Skeletal muscle satellite cell (primary cell): Measurements from ENCODE around the gene TCF19.
A peak's percentile ranks its signal among the peaks of the same experiment; 100 is the strongest.
"Not testable (repeated sequence)": the region's sequence is repeated elsewhere in the genome, so short reads cannot be mapped to it uniquely, and the experiment has no call there.

ENCODE experiments used
- H3K27me3 ChIP-seq: 2 replicates; pipeline ENCODE4 v1.7.0; 2013; ENCODE audit warnings: low read length; ENCODE audit not compliant: control insufficient read depth, insufficient read depth
- H3K36me3 ChIP-seq: 2 replicates; pipeline ENCODE4 v1.7.0; 2013; ENCODE audit warnings: mild to moderate bottlenecking, control low read depth, low read length; ENCODE audit not compliant: insufficient read depth
- H3K4me1 ChIP-seq: 2 replicates; pipeline ENCODE4 v1.7.0; 2013; ENCODE audit warnings: low read length; ENCODE audit not compliant: control insufficient read depth, insufficient read depth
- H3K4me2 ChIP-seq: 2 replicates; pipeline ENCODE4 v1.7.0; 2013; ENCODE audit warnings: mild to moderate bottlenecking, low read length
- H3K4me3 ChIP-seq: 2 replicates; pipeline ENCODE4 v1.7.0; 2013; ENCODE audit warnings: low read length
- H3K9ac ChIP-seq: 2 replicates; pipeline ENCODE4 v1.7.0; 2013; ENCODE audit warnings: mild to moderate bottlenecking, low read depth, low read length, moderate library complexity
- H3K9me3 ChIP-seq: replicated peaks from 2 replicates; pipeline ENCODE4 v1.7.0; 2013; ENCODE audit warnings: mild to moderate bottlenecking, control low read depth, low read length

TCF19 gene

GRCh38 chr6:31178143-31179041, 20.0 kb downstream of the TCF19 start:
- H3K36me3 ChIP-seq = no peaks in the 10 kb centered on the region
- no peaks in the 10 kb centered on the region for H3K9me3 ChIP-seq
- H3K4me3 ChIP-seq = no peak overlapping the region
- peaks cover 28% of the 10 kb centered on the region for H3K4me1 ChIP-seq
- H3K4me2 ChIP-seq = no peak overlapping the region
- no peaks in the 10 kb centered on the region for H3K27me3 ChIP-seq
- no peak overlapping the region for H3K9ac ChIP-seq

- Histone ChIP-seq H3K4me2 (no peak overlapping the region), H3K9ac (no peak overlapping the region), H3K36me3 (no peaks in the 10 kb centered on the region), H3K4me1 (peaks cover 26% of the 10 kb centered on the region), H3K9me3 (no peaks in the 10 kb centered on the region), H3K4me3 (no peak overlapping the region), H3K27me3 (no peaks in the 10 kb centered on the region)
Observed at GRCh38 chr6:31179042-31179386, 20.6 kb downstream of the TCF19 start.

- Histone ChIP-seq H3K4me1 (peaks cover 25% of the 10 kb centered on the region), H3K9ac (no peak overlapping the region), H3K4me3 (no peak overlapping the region), H3K27me3 (no peaks in the 10 kb centered on the region), H3K36me3 (no peaks in the 10 kb centered on the region), H3K4me2 (no peak overlapping the region), H3K9me3 (no peaks in the 10 kb centered on the region)
Observed at GRCh38 chr6:31179896-31180295, 21.5 kb downstream of the TCF19 start.

- peak overlapping the region; percentile 30 for H3K4me3 ChIP-seq
- H3K4me2 ChIP-seq = no peak overlapping the region
- no peaks in the 10 kb centered on the region for H3K27me3 ChIP-seq
- no peaks in the 10 kb centered on the region for H3K9me3 ChIP-seq
- no peak overlapping the region for H3K9ac ChIP-seq
- no peaks in the 10 kb centered on the region for H3K36me3 ChIP-seq
- H3K4me1 ChIP-seq = peaks cover 19% of the 10 kb centered on the region
Observed at GRCh38 chr6:31180500-31180899, 22.1 kb downstream of the TCF19 start.

GRCh38 chr6:31183287-31183686, 24.9 kb downstream of the TCF19 start:
- not testable (repeated sequence) for H3K9me3 ChIP-seq, H3K9ac ChIP-seq, H3K27me3 ChIP-seq, H3K4me3 ChIP-seq, H3K36me3 ChIP-seq, H3K4me2 ChIP-seq
- peaks cover 21% of the 10 kb centered on the region for H3K4me1 ChIP-seq

GRCh38 chr6:31183859-31184258, 25.5 kb downstream of the TCF19 start:
- not testable (repeated sequence) for H3K4me3 ChIP-seq

GRCh38 chr6:31185695-31186051, 27.3 kb downstream of the TCF19 start:
- Histone ChIP-seq H3K9ac (peak overlapping the region; percentile 81), H3K4me2 (peak overlapping the region; percentile 78), H3K4me1 (peaks cover 13% of the 10 kb centered on the region), H3K4me3 (peak overlapping the region; percentile 61)
- H3K27me3 ChIP-seq, H3K9me3 ChIP-seq, H3K36me3 ChIP-seq: not testable (repeated sequence)

More at GRCh38 chr6:31183859-31184258, 25.5 kb downstream of the TCF19 start:
- not testable (repeated sequence) for H3K4me2 ChIP-seq, H3K36me3 ChIP-seq, H3K27me3 ChIP-seq, H3K9me3 ChIP-seq, H3K9ac ChIP-seq
- H3K4me1 ChIP-seq = peaks cover 16% of the 10 kb centered on the region

GRCh38 chr6:31186052-31186734, 27.8 kb downstream of the TCF19 start:
- H3K36me3 ChIP-seq = no peaks in the 10 kb centered on the region
- peak overlapping the region; percentile 78 for H3K4me2 ChIP-seq
- peaks cover 13% of the 10 kb centered on the region for H3K4me1 ChIP-seq
- H3K27me3 ChIP-seq = no peaks in the 10 kb centered on the region
- no peaks in the 10 kb centered on the region for H3K9me3 ChIP-seq
- H3K9ac ChIP-seq = peak overlapping the region; percentile 81
- peak overlapping the region; percentile 61 for H3K4me3 ChIP-seq

- Histone ChIP-seq H3K9ac (no peak overlapping the region), H3K4me3 (no peak overlapping the region), H3K27me3 (no peaks in the 10 kb centered on the region), H3K4me2 (no peak overlapping the region), H3K4me1 (peaks cover 13% of the 10 kb centered on the region), H3K9me3 (no peaks in the 10 kb centered on the region), H3K36me3 (no peaks in the 10 kb centered on the region)
Observed at GRCh38 chr6:31187780-31188194, 29.4 kb downstream of the TCF19 start.

- not testable (repeated sequence) for H3K4me2 ChIP-seq, H3K9me3 ChIP-seq, H3K36me3 ChIP-seq, H3K4me3 ChIP-seq, H3K27me3 ChIP-seq, H3K9ac ChIP-seq
- H3K4me1 ChIP-seq = peaks cover 13% of the 10 kb centered on the region
Observed at GRCh38 chr6:31189223-31189622, 30.8 kb downstream of the TCF19 start.

- H3K4me1 ChIP-seq = peaks cover 12% of the 10 kb centered on the region
- no peaks in the 10 kb centered on the region for H3K36me3 ChIP-seq
- no peak overlapping the region for H3K4me3 ChIP-seq
- H3K9me3 ChIP-seq = no peaks in the 10 kb centered on the region
- no peaks in the 10 kb centered on the region for H3K27me3 ChIP-seq
- H3K9ac ChIP-seq = no peak overlapping the region
- H3K4me2 ChIP-seq = no peak overlapping the region
Observed at GRCh38 chr6:31190488-31190887, 32.1 kb downstream of the TCF19 start.
